ENCODE results near the gene PTBP1.

Gene PTBP1

DNA sequence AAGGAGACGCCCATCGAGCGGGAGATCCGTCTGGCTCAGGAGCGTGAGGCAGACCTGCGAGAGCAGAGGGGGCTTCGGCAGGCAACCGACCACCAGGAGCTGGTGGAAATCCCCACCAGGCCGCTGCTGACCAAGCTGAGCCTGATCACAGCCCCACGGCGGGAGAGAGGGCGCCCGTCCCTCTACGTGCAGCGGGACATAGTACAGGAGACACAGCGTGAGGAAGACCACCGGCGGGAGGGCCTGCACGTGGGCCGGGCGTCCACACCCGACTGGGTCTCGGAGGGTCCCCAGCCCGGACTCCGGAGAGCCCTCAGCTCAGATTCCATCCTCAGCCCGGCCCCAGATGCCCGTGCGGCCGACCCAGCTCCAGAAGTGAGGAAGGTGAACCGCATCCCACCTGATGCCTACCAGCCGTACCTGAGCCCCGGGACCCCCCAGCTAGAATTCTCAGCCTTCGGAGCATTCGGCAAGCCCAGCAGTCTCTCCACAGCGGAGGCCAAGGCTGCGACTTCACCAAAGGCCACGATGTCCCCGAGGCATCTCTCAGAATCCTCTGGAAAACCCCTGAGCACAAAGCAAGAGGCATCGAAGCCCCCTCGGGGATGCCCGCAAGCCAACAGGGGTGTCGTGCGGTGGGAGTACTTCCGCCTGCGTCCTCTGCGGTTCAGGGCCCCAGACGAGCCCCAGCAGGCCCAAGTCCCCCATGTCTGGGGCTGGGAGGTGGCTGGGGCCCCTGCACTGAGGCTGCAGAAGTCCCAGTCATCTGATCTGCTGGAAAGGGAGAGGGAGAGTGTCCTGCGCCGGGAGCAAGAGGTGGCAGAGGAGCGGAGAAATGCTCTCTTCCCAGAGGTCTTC lies 39.2 kb upstream of the PTBP1 start:
- no peaks in the 10 kb centered on the region for H3K36me3 ChIP-seq (replicated peaks; ENCODE audit: insufficient read depth, low read length)
- no peak overlapping the region for H3K9ac ChIP-seq (ENCODE audit: low read length)
- no peak overlapping the region for H3K4me2 ChIP-seq (ENCODE audit: low read depth, low read length)
- peaks cover 90% of the 10 kb centered on the region for H3K27me3 ChIP-seq (replicated peaks; ENCODE audit: insufficient read depth, low read length)
- TF ChIP-seq, protein P1, sequence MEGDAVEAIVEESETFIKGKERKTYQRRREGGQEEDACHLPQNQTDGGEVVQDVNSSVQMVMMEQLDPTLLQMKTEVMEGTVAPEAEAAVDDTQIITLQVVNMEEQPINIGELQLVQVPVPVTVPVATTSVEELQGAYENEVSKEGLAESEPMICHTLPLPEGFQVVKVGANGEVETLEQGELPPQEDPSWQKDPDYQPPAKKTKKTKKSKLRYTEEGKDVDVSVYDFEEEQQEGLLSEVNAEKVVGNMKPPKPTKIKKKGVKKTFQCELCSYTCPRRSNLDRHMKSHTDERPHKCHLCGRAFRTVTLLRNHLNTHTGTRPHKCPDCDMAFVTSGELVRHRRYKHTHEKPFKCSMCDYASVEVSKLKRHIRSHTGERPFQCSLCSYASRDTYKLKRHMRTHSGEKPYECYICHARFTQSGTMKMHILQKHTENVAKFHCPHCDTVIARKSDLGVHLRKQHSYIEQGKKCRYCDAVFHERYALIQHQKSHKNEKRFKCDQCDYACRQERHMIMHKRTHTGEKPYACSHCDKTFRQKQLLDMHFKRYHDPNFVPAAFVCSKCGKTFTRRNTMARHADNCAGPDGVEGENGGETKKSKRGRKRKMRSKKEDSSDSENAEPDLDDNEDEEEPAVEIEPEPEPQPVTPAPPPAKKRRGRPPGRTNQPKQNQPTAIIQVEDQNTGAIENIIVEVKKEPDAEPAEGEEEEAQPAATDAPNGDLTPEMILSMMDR (IDR thresholded peaks at IDR 0.05; ENCODE audit: low read length): no peak
- TF ChIP-seq EZH2 (optimal IDR thresholded peaks at IDR 0.05; ENCODE audit: low read depth, low read length) (no peak), EZH2phosphoT487 (IDR thresholded peaks at IDR 0.05; ENCODE audit: low read length) (no peak)
- no peaks in the 10 kb centered on the region for H3K4me1 ChIP-seq (ENCODE audit: low read length)
- no peaks in the 10 kb centered on the region for H3K9me3 ChIP-seq (replicated peaks; ENCODE audit: insufficient read depth, low read length)
- no peak overlapping the region for H3K27ac ChIP-seq (ENCODE audit: low read length)
- no peaks in the 10 kb centered on the region for H4K20me1 ChIP-seq (ENCODE audit: insufficient read depth, low read length)
- H3K79me2 ChIP-seq (ENCODE audit: low read length): no peaks in the 10 kb centered on the region
- no peaks in the 10 kb centered on the region for H3K9me2 ChIP-seq (replicated peaks; ENCODE audit: insufficient read depth, low read length)
- H3K4me3 ChIP-seq (ENCODE audit: low read length): no peak overlapping the region
- no peak for DNase-seq
- no peak overlapping the region for H2AFZ ChIP-seq (ENCODE audit: low read length)
- H3F3A ChIP-seq (ENCODE audit: insufficient read depth, low read length): no peaks in the 10 kb centered on the region

DNA sequence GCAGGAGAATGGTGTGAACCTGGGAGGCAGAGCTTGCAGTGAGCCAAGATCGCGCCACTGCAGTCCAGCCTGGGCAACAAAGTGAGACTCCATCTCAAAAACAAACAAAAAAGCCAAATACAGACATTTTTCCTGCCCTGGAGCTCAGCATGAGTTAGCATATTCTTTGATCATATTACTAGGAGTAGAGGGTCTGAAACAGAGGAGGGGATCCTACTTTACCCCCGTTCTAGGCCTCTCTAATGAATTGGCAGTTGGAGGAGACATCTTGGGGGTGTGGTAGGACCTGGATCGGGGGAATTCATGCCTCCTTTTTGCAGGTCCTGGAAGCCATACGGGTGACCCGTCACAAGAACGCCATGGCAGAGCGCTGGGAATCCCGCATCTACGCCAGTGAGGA lies 34.1 kb upstream of the PTBP1 start:
- TF ChIP-seq EZH2 (optimal IDR thresholded peaks at IDR 0.05; ENCODE audit: low read depth, low read length): no peak
- TF ChIP-seq, protein P1 (IDR thresholded peaks at IDR 0.05; ENCODE audit: low read length): no peak
- TF ChIP-seq EZH2phosphoT487 (IDR thresholded peaks at IDR 0.05; ENCODE audit: low read length): no peak
- H3K4me1 ChIP-seq (ENCODE audit: low read length): no peaks in the 10 kb centered on the region
- H3K36me3 ChIP-seq (replicated peaks; ENCODE audit: insufficient read depth, low read length): no peaks in the 10 kb centered on the region
- no peak overlapping the region for H3K4me2 ChIP-seq (ENCODE audit: low read depth, low read length)
- H3K9me3 ChIP-seq (replicated peaks; ENCODE audit: insufficient read depth, low read length): no peaks in the 10 kb centered on the region
- H3K79me2 ChIP-seq (ENCODE audit: low read length): no peaks in the 10 kb centered on the region
- no peaks in the 10 kb centered on the region for H3K9me2 ChIP-seq (replicated peaks; ENCODE audit: insufficient read depth, low read length)
- DNase-seq: no peak
- H3K4me3 ChIP-seq (ENCODE audit: low read length): no peak overlapping the region
- no peak overlapping the region for H2AFZ ChIP-seq (ENCODE audit: low read length)
- H3K9ac ChIP-seq (ENCODE audit: low read length): no peak overlapping the region
- peaks cover 91% of the 10 kb centered on the region for H3K27me3 ChIP-seq (replicated peaks; ENCODE audit: insufficient read depth, low read length)
- H3K27ac ChIP-seq (ENCODE audit: low read length): no peak overlapping the region
- no peaks in the 10 kb centered on the region for H3F3A ChIP-seq (ENCODE audit: insufficient read depth, low read length)
- no peaks in the 10 kb centered on the region for H4K20me1 ChIP-seq (ENCODE audit: insufficient read depth, low read length)

DNA sequence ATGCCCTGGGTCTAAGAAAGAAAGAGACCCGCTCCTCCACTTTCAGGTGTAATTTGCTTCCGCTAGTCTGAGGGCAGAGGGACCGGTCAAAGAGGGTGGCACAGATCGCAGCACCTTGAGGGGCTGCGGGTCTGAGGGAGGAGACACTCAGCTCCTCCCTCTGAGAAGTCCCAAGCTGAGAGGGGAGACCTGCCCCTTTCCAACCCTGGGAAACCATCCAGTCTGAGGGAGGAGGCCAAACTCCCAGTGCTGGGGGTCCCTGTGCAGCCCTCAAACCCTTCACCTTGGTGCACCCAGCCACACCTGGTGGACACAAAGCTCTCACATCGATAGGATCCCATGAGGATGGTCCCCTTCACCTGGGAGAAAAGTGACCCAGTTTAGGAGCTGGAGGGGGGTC lies 33.4 kb upstream of the PTBP1 start:
- Histone ChIP-seq H3F3A (ENCODE audit: insufficient read depth, low read length) (no peaks in the 10 kb centered on the region), H3K79me2 (ENCODE audit: low read length) (no peaks in the 10 kb centered on the region), H3K4me1 (ENCODE audit: low read length) (no peaks in the 10 kb centered on the region), H3K9me3 (replicated peaks; ENCODE audit: insufficient read depth, low read length) (no peaks in the 10 kb centered on the region), H3K9ac (ENCODE audit: low read length) (no peak overlapping the region), H3K4me2 (ENCODE audit: low read depth, low read length) (no peak overlapping the region), H3K27me3 (replicated peaks; ENCODE audit: insufficient read depth, low read length) (peaks cover 91% of the 10 kb centered on the region), H3K36me3 (replicated peaks; ENCODE audit: insufficient read depth, low read length) (no peaks in the 10 kb centered on the region), H3K4me3 (ENCODE audit: low read length) (no peak overlapping the region), H4K20me1 (ENCODE audit: insufficient read depth, low read length) (no peaks in the 10 kb centered on the region), H3K27ac (ENCODE audit: low read length) (no peak overlapping the region), H3K9me2 (replicated peaks; ENCODE audit: insufficient read depth, low read length) (no peaks in the 10 kb centered on the region), H2AFZ (ENCODE audit: low read length) (no peak overlapping the region)
- DNase-seq: no peak
- TF ChIP-seq, protein P1 (IDR thresholded peaks at IDR 0.05; ENCODE audit: low read length): no peak
- no peak for TF ChIP-seq EZH2phosphoT487 (IDR thresholded peaks at IDR 0.05; ENCODE audit: low read length)
- no peak for TF ChIP-seq EZH2 (optimal IDR thresholded peaks at IDR 0.05; ENCODE audit: low read depth, low read length)

Measured in MM.1S (cell line).